ENCODE data around the gene CDRT15.

- no peak for TF ChIP-seq CTCF (IDR thresholded peaks at IDR 0.05; ENCODE audit: borderline replicate concordance, extremely low read depth, low read length, poor library complexity, severe bottlenecking)
- TF ChIP-seq EZH2 (IDR thresholded peaks at IDR 0.05; ENCODE audit: borderline replicate concordance, low read depth, low read length, severe bottlenecking) = no peak
These were observed 30.6 kb downstream of the CDRT15 start for GRCh38 chr17:14205992-14206461.

Measured in DND-41 (cell line).